ENCODE measurements around the gene SMAD3. TPM values are rescaled to one million over a fixed set of nuclear protein-coding genes. Genes with fewer than 3 reads are reported as not detected.

Gene SMAD3
- total and polyA plus RNA-seq, 2 experiments from 2014 or later, result 30.8 to 34.0 TPM

DNA sequence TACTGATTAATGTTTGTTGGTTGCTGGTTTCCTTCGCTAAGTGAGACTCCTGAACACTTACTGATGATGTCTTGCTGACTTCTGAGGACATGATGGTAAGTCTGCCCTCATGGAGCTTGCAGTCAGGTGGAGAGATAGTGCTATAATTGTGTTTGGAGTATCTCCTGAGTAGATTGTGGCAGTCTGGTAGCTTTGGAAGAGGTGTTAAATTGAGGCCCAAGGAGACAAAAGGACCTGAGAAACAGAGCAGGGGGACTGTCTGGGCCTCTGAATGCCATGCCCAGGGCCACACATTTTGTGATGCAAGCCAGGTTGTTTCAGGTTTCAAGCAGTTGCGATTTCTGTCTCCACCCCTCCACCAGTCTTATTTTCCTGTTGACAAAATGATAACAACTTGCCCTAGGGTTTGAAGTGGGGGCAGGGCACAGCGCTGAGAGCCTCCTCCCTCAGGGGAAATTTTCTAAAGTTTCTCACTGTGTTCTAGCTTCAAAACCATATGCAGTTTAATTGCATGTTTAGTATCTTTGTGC is 16.7 kb downstream of the SMAD3 start:
- WGBS, 2 experiments (ENCODE audit: low coverage in 1 of 2, low lambda C conversion rate in 2 of 2, missing lambda C conversion rate in 2 of 2), result 91 to 97% methylated on average over 3 of the region's 3 CpGs
- H3K27ac ChIP-seq, result peak overlapping the region; percentile 98
- no peak for DNase-seq
- no peaks in the 10 kb centered on the region; the same call in 1 of the 2 replicates for H4K20me1 ChIP-seq (ENCODE audit: insufficient read depth)
- in situ Hi-C loops (cut with MboI), result no loop called here
- no peaks in the 10 kb centered on the region for H3K27me3 ChIP-seq (replicated peaks; ENCODE audit: insufficient read depth)
- TF ChIP-seq EZH2 (IDR thresholded peaks at IDR 0.05; ENCODE audit: insufficient read depth, poor library complexity, severe bottlenecking), result no peak
- TF ChIP-seq EZH2phosphoT487 (IDR thresholded peaks at IDR 0.05; ENCODE audit: insufficient read depth, low read depth), result no peak
- H3K4me2 ChIP-seq (ENCODE audit: unreplicated experiment), result peak overlapping the region; percentile 88
- H3K4me3 ChIP-seq, result no peak overlapping the region
- peak overlapping the region; percentile 87 for H3K9ac ChIP-seq
- peaks cover 88% of the 10 kb centered on the region for H3K79me2 ChIP-seq (ENCODE audit: insufficient read depth)
- peaks cover 76% of the 10 kb centered on the region for H3F3A ChIP-seq (ENCODE audit: insufficient read depth)
- no peaks in the 10 kb centered on the region for H3K9me2 ChIP-seq (ENCODE audit: insufficient read depth)
- no peaks in the 10 kb centered on the region; the same call in 1 of the 2 replicates for H3K36me3 ChIP-seq (ENCODE audit: low read depth)
- peaks cover 72% of the 10 kb centered on the region for H3K4me1 ChIP-seq (ENCODE audit: insufficient read depth)
- no peak overlapping the region for H2AFZ ChIP-seq
- H3K9me3 ChIP-seq (ENCODE audit: low read depth), result no peaks in the 10 kb centered on the region

- in situ Hi-C loops (cut with MboI), result no loop called here
- Histone ChIP-seq H3K79me2 (ENCODE audit: insufficient read depth) (peaks cover 88% of the 10 kb centered on the region), H3K27ac (peak overlapping the region; percentile 33), H4K20me1 (ENCODE audit: insufficient read depth) (no peaks in the 10 kb centered on the region; the same call in 1 of the 2 replicates), H3K9ac (peak overlapping the region; percentile 50), H3K9me2 (ENCODE audit: insufficient read depth) (no peaks in the 10 kb centered on the region), H3K36me3 (ENCODE audit: low read depth) (no peaks in the 10 kb centered on the region; the same call in 1 of the 2 replicates), H3F3A (ENCODE audit: insufficient read depth) (peaks cover 81% of the 10 kb centered on the region), H3K9me3 (ENCODE audit: low read depth) (no peaks in the 10 kb centered on the region), H3K4me1 (ENCODE audit: insufficient read depth) (peaks cover 77% of the 10 kb centered on the region), H3K27me3 (replicated peaks; ENCODE audit: insufficient read depth) (no peaks in the 10 kb centered on the region), H2AFZ (no peak overlapping the region), H3K4me2 (ENCODE audit: unreplicated experiment) (peak overlapping the region; percentile 50), H3K4me3 (no peak overlapping the region)
- 67 to 68% methylated on average over 12 of the region's 12 CpGs for WGBS, 2 experiments (ENCODE audit: low coverage in 1 of 2, low lambda C conversion rate in 2 of 2, missing lambda C conversion rate in 2 of 2)
- no peak for TF ChIP-seq EZH2 (IDR thresholded peaks at IDR 0.05; ENCODE audit: insufficient read depth, poor library complexity, severe bottlenecking)
- TF ChIP-seq EZH2phosphoT487 (IDR thresholded peaks at IDR 0.05; ENCODE audit: insufficient read depth, low read depth), result no peak
- DNase-seq, result peak; percentile 74
Measured at GRCh38 chr15:67083135-67083762, 17.8 kb downstream of the SMAD3 start.

GRCh38 chr15:67084561-67084960 is 19.2 kb downstream of the SMAD3 start:
- H3K9ac ChIP-seq, result no peak overlapping the region
- no peak overlapping the region for H2AFZ ChIP-seq
- no peaks in the 10 kb centered on the region for H3K9me2 ChIP-seq (ENCODE audit: insufficient read depth)
- TF ChIP-seq EZH2 (IDR thresholded peaks at IDR 0.05; ENCODE audit: insufficient read depth, poor library complexity, severe bottlenecking) (no peak), EZH2phosphoT487 (IDR thresholded peaks at IDR 0.05; ENCODE audit: insufficient read depth, low read depth) (no peak)
- no peaks in the 10 kb centered on the region; the same call in 1 of the 2 replicates for H4K20me1 ChIP-seq (ENCODE audit: insufficient read depth)
- 0 out of 2 replicates have a peak overlapping the region, but pooled peaks have one; percentile 68 for H3K27ac ChIP-seq
- peaks cover 88% of the 10 kb centered on the region for H3K79me2 ChIP-seq (ENCODE audit: insufficient read depth)
- no peak for DNase-seq
- in situ Hi-C loops (cut with MboI), result no loop called here
- no peak overlapping the region for H3K4me2 ChIP-seq (ENCODE audit: unreplicated experiment)
- H3K4me3 ChIP-seq, result no peak overlapping the region
- H3K4me1 ChIP-seq (ENCODE audit: insufficient read depth), result peaks cover 75% of the 10 kb centered on the region
- H3K27me3 ChIP-seq (replicated peaks; ENCODE audit: insufficient read depth), result no peaks in the 10 kb centered on the region
- H3K36me3 ChIP-seq (ENCODE audit: low read depth), result no peaks in the 10 kb centered on the region; the same call in 1 of the 2 replicates
- 82 to 85% methylated on average over 7 of the region's 7 CpGs for WGBS, 2 experiments (ENCODE audit: low coverage in 1 of 2, low lambda C conversion rate in 2 of 2, missing lambda C conversion rate in 2 of 2)
- H3F3A ChIP-seq (ENCODE audit: insufficient read depth), result peaks cover 73% of the 10 kb centered on the region
- no peaks in the 10 kb centered on the region for H3K9me3 ChIP-seq (ENCODE audit: low read depth)

- peak overlapping the region; percentile 35 for H3K9ac ChIP-seq
- no peak overlapping the region for H2AFZ ChIP-seq
- 99 to 100% methylated on average over 3 of the region's 3 CpGs for WGBS, 2 experiments (ENCODE audit: low coverage in 1 of 2, low lambda C conversion rate in 2 of 2, missing lambda C conversion rate in 2 of 2)
- TF ChIP-seq EZH2phosphoT487 (IDR thresholded peaks at IDR 0.05; ENCODE audit: insufficient read depth, low read depth) (no peak), EZH2 (IDR thresholded peaks at IDR 0.05; ENCODE audit: insufficient read depth, poor library complexity, severe bottlenecking) (no peak)
- H4K20me1 ChIP-seq (ENCODE audit: insufficient read depth), result no peaks in the 10 kb centered on the region; the same call in 1 of the 2 replicates
- no peak overlapping the region for H3K4me3 ChIP-seq
- peaks cover 70% of the 10 kb centered on the region for H3K4me1 ChIP-seq (ENCODE audit: insufficient read depth)
- peaks cover 66% of the 10 kb centered on the region for H3F3A ChIP-seq (ENCODE audit: insufficient read depth)
- H3K27me3 ChIP-seq (replicated peaks; ENCODE audit: insufficient read depth), result no peaks in the 10 kb centered on the region
- DNase-seq, result peak; percentile 37
- H3K79me2 ChIP-seq (ENCODE audit: insufficient read depth), result peaks cover 90% of the 10 kb centered on the region
- in situ Hi-C loops (cut with MboI), result no loop called here
- H3K9me3 ChIP-seq (ENCODE audit: low read depth), result no peaks in the 10 kb centered on the region
- H3K4me2 ChIP-seq (ENCODE audit: unreplicated experiment), result peak overlapping the region; percentile 39
- no peaks in the 10 kb centered on the region for H3K9me2 ChIP-seq (ENCODE audit: insufficient read depth)
- H3K27ac ChIP-seq, result peak overlapping the region; percentile 68
- H3K36me3 ChIP-seq (ENCODE audit: low read depth), result no peaks in the 10 kb centered on the region
Measured at GRCh38 chr15:67085237-67085817, 19.9 kb downstream of the SMAD3 start.
